GM21723 (cell line): Measurements from ENCODE around the gene ANKAR.
A peak's percentile ranks its signal among the peaks of the same experiment; 100 is the strongest.
"Not testable (repeated sequence)": the region's sequence is repeated elsewhere in the genome, so short reads cannot be mapped to it uniquely, and the experiment has no call there.

Experiments
- ATAC-seq: cut with Tn5 transposase; IDR thresholded peaks from one replicate; pipeline ENCODE4 v1.9.1; 2021; ENCODE audit warnings: mild to moderate bottlenecking, moderate library complexity; ENCODE audit not compliant: unreplicated experiment

Gene ANKAR, protein sequence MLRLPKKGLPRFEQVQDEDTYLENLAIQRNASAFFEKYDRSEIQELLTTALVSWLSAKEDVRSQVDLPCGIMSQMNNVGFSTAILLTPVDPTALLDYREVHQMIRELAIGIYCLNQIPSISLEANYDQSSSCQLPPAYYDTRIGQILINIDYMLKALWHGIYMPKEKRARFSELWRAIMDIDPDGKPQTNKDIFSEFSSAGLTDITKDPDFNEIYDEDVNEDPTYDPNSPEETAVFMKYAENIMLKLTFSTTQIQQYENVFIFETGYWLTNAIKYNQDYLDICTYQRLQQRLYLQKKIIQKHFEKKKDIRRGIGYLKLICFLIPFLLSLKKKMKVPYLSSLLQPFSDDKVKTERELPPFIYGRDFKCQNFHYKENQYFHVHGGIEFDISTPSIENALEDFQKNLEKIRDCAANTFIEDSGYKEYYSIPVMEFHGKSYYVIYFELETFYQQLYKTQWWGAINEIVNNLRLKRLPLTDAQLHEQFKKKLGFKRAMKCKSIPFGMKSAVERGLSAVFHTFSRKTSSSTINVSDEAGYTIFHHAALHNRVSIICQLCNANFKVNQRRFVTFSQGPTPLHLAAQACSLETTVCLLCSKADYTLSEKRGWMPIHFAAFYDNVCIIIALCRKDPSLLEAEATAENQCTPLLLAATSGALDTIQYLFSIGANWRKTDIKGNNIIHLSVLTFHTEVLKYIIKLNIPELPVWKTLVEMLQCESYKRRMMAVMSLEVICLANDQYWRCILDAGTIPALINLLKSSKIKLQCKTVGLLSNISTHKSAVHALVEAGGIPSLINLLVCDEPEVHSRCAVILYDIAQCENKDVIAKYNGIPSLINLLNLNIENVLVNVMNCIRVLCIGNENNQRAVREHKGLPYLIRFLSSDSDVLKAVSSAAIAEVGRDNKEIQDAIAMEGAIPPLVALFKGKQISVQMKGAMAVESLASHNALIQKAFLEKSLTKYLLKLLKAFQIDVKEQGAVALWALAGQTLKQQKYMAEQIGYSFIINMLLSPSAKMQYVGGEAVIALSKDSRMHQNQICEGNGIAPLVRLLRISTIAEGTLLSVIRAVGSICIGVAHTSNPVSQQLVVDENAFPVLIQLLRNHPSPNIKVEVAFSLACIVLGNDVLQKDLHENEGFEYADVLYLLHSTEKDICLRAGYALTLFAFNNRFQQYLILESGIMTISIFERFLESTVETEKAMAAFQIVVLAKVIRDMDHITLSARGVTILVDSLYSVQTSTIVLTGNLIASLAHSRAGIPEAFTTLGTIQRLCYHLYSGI (N-terminal part only)

DNA sequence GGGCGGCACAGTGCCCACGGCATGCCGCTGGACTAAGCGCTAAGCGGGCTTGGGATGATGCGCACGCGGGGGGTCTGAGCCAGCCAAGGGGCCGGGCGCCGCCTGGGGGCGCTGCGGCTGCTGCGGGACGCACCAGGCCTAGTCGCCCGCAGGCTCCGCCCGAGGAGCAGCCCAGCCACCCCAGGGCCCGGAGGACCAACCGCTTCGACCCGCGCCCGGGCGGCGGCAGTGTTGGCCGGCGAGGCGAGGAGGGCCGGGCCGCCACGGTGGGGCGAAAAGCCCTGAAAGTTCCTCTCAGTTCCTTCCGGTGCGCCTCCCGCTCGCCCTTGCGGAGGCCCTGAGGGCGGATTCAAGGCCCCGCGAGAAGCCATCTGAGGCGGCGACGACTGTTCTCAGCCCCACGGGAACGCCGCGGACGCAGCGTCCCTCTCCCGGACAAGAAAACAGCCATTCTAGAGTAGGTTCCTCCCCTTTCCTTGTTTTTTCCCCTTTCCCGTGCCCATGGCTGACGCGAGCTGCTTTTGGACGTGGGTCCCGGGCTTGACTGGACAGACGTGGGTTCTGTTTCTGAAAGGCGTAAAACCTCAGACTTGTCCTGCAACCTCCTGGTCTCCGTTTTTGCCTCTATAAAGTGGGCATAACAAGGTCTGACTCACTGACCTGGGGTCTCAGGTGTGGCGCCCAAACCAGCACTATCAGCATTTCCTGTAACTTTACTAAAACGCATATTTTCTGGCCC lies at the start of gene ANKAR:
ANKAR (plus strand) TSS at position 297 of the 739 bp plus-strand sequence. CDS start 1,821 bp downstream, outside the sequence.
- peak; percentile 94 for ATAC-seq

DNA sequence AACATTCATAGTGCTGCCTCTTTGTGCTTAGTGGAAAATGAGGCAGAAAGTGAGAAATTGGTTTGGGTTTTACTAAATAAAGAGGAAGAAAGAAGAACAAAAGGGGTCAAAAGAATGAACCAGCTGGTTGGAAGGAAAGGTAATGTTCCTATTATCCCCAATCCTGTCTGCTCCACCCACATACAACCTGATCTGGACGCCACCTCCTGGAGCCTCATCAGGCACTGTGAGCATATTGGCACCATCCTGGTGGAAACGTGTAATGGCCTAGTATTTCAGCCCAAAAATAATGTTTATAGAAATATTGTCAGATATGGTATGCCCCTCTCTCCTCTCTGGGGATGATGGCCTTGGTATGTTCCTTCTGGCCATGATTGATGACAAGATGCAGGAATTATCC lies 48.8 kb upstream of the ANKAR start:
- no peak for ATAC-seq

DNA sequence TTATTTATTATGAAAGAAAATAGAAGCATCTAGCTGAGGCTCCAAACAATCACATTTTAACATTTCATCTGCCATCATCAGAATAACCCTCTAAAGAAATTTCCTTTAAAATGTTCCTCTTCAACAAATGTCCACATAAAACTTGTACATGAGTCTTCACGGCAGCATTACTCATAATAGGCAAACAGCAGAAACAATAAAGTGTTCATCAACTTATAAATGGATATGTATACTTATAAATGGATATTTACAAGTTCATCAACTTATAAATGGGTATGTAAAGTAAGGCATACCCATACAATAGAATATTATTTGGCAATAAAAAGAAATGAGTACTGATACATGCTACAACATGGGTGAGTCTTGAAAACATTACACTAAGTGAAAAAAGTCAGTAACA lies 46.7 kb upstream of the ANKAR start:
- no peak for ATAC-seq

DNA sequence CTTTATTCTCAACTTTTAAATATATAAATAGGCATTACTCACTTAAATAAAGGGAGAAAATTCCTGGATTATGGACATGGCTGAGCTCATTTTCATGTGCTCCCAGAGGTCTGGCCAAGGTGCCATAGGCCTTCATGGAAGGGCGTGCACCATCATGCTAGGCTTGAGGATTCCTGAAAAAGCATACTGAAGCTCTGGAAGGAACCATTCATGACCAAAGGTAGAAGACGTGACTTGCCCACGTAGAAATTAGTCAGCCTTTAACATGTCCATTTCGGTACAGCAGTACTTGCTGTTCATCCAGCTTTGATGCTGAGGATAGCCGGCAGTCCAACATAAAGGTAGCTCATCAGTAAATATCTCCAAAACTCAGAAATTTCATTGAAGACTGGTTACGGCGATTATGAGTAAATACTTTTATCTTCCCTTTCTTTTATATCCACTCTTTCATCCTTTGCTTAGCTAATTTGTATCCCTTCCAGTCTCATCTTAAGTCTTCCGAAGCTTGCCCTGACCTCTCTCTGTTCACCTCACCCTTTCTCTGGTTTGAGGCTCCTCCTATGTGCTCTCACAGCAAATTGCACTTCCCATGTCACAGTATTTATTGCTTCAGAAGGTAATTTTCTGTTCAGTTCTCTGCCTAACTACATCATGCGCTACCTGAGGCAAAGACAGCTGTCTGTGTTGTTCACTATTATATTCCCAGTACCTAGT lies 45.5 kb upstream of the ANKAR start:
- no peak for ATAC-seq

DNA sequence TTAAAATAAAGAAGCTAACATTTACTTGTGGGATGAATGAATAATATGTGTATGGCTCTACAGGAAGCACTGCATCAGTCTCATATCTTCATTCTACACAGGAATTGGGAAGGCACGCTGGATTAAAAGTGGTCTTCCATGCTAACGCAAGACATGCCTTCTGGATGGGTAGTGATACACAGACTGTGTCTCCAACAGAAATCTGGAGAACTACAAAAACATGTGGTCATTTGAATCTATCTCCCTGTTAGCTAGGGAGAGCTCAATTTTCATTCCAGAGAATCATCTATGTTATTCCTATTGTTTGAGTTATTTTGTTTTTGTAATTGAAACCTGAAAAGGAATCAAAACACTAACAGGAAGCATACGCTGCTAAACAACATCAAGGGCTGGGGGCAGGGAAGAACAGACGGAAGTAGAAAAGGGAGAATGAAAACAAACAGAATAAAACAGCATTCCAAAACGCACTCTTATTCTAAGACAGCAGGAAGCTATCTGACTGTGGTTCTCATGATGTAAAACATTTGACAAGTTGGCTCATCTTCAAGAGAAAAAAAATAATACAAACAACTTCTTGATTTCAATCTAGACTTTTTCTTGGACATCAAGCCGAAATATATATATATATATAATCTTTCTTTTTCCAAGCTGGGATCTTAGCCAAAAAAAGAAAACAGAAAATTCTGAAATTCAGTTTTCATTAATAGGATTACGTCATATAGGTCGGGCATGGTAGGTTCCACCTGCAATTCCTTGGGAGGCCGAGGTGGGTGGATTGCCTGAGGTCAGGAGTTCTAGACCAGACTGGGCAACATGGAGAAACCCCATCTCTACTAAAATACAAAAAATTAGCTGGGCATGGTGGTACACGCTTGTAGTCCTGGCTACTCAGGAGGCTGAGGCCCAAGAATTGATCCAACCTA lies 44.7 kb upstream of the ANKAR start:
- no peak for ATAC-seq

DNA sequence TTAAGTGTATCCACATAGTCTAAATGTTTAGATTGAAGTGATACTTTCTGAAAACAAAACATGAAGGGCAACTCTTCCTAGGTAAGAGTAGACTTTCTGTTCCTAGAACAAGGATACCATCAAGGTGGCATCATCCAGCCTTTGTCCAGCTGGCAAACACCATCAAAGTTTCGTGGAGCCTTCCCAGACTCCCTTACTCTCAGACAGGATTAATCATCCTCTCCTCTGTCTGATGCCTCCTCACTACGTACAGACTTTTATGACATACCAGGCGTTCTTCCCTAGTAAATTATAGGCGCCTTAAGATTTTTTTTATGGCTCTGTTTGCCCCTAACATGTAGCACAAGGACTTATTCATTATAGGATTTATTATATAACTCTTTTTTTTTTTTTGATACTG lies 42.6 kb upstream of the ANKAR start:
- no peak for ATAC-seq

DNA sequence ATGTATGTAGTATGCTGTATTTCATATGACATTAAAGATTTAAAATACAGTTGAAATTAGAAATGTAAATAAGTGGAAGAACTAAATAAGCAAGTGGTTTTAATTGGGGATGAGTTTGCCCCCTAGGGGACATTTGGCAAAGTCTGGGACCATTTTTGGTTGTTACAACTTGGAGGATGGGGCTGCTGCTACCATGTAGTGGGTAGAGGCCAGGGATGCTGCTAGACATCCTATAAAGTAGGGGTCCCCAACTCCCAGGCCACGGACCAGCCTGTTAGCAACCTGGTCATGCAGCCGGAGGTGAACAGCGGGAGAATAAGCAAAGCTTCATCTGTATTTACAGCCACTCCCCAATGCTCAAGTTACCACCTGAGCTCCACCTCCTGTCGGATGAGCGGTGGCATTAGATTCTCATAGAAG lies 41.1 kb upstream of the ANKAR start:
- no peak for ATAC-seq

DNA sequence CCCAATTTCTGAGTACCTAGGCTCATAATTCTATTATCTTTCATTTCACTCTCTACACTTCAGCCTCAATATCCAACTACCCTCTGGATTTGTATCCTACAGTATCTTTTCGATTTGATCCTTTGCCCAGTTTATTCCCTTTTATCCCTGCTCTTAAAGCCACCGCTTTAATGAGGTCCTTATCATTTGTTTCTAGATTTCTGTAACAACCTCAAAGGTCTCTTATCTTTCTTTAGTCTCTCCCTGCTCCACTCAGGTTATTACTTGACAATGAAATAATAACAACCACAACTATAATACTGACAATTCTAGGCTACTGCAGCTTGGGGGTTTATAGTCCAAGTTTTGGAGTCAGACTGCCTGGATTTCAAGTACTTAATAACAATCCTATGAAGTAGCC lies 39.1 kb upstream of the ANKAR start:
- ATAC-seq: no peak

DNA sequence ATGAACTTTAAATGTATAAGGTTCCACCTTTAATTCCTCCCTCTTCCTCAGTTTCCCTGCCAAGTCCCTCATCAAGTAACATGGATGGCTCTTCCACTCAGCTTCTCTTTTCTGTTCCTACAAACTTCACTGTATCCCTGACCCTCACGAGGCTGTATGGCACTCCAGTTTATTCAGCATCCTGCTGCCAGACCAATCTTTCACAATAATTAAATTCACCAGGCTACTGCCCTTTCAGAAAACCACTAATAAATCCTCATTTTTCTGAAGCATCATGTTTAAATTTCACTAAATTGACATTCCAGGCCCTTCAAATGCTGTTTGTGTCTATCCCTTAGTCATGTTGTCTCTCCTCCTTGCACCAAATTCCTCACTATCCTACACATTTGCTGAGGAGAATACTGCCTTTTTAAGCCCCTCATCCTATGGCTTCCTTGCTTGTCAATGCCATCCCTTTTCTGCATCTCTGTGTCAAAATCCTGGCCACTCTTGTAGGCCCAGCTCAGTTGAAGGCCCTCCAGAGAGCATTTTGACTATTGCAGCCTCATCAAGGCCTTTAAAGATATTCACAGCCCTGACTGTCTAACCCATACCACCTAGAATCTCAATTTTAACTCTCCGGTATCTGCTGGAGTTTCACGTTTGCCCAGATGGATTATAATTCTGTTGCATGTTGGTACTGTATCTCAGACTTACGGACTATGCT lies 36.0 kb upstream of the ANKAR start:
- no peak for ATAC-seq

DNA sequence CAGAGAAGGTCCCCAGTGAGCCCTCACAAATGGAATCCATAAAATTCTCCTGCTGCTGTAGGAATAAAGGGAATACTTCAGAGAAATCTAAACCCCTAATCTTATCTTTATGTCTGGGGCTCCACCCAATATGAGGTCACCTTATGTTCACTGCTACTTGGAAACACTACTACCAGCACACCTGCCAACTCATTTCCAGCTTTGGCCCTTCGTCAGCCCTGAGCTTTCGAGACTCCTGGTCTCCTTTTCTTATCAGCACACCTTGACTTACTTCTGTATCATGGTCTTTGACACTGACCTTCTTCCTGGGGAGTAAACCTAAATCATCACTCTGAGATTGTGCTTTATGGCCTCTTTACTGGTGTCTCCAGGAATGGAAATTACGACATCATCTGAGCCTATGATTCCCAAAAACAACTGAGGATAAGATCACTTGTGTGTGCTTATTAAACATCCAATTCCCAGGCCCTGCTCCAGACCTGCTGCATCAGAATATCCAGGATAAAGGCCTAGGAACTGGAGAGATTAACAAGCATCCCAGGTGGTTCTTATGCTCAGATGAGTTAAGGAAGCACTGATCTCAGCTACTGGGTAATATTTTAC lies 35.4 kb upstream of the ANKAR start:
- no peak for ATAC-seq

DNA sequence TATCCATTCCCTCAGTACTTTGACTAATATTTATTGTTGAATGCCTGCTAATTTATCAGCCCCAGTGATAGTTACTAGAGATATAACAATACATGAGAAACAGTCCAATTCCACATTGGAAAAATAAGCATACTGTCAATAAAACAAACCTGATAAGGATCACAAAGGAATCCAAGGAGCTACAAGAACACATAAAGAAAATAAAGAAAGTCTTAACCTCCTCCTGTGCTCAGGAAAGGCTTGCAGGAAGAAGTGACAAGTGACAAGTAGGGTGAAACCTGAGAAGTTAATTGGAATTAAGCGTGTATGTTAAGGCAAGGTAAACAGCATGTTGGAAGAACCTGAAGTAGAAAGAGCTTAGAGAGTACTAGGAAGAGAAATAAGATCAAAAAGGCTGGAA lies 33.5 kb upstream of the ANKAR start:
- ATAC-seq: no peak

DNA sequence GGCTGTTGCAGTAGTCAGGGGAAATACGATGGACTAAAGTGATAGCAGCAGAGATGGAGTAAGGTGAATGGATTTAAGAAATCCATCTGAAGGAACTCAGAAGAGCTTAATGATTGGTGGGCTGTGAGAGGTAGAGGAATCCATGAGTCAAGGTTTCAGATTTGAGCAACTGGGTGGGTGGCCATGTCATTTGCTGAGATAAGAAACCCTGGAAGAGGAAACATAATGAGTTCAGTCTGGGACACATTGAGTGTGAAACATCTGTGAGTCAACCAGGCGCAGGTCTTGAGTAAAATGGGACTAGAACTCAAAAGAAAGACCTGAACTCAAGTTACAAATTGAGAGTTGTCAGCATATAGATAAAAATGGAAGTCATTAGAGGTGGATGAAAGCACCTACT lies 32.9 kb upstream of the ANKAR start:
- ATAC-seq: no peak

DNA sequence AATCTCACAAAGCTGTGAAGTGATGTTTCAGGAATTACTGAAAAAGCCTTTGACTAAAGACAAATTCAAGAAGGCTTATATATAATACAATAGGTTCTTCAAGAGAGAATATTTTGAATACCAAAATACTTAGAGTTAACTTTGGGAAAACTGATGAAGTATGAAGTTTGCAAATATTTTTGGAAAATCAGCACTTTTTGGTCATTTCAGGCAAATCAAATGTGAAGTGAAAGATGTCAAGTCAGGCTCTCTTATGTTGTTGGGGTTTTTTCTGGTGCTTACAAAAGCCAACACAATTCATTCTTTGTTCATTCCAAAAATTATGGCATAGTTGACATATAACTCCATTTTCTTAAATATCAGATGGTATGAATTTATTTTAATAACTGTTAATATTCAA lies 27.9 kb upstream of the ANKAR start:
- ATAC-seq: no peak

DNA sequence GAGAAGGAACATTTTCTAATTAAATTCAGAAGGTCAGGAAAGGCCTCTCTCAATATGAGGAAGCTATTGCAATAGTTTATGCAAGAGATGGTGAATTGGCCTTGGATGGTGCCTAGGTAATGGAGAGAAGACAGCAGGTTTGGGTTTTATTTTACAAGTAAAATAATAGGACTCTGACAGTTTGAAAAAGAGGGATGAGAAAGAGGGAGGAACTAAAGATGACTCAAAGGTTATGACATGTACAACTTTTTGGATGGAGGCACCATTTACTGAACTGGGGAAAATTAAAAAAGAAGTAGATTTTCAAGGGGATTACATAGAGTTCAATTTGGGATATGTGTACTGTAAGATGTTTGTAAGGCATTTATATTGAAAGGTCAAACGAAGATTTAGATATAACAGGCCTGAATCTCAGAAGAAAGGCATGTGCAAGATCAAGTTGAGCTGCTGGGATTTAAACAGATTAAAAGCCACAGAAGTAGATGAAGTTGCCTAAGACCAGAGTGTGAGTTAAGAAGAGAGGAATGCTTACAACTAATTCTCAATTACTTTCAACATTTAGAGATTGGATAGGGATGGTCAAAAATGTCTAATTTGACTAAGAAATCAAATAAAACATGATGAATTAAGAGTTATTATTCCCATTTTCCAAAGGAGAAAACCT lies 25.5 kb upstream of the ANKAR start:
- no peak for ATAC-seq

DNA sequence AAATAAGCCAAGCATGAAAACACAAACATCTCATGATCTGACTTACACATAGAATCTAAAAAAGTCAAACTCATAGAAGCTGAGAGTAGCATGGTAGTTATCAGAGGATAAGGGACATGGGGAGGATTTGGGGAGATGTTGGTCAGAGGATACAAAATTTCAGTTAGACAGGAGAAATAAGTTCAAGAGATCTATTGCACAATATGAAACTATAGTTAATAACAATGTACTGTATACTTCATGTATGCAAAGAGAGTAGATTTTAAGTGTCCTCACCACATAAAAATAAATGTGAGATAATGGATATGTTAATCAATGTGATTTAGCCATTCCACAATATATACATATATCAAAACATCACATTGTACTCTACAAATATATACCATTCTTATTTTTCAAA lies 23.2 kb upstream of the ANKAR start:
- no peak for ATAC-seq

DNA sequence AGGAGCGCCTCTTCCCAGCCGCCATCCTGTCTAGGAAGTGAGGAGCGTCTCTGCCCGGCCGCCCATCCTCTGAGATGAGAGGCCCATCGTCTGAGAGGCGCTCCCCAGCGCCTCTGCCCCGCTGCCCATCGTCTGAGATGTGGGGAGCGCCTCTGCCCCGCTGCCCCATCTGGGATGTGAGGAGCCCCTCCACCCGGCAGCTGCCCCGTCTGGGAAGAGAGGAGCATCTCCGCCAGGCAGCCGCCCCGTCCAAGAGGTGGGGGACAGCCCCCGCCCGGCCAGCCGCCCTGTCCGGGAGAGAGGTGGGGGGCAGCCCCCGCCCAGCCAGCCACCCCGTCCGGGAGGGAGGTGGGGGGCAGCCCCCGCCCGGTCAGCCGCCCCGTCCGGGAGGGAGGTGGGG lies 21.0 kb upstream of the ANKAR start:
- ATAC-seq: not testable (repeated sequence)

DNA sequence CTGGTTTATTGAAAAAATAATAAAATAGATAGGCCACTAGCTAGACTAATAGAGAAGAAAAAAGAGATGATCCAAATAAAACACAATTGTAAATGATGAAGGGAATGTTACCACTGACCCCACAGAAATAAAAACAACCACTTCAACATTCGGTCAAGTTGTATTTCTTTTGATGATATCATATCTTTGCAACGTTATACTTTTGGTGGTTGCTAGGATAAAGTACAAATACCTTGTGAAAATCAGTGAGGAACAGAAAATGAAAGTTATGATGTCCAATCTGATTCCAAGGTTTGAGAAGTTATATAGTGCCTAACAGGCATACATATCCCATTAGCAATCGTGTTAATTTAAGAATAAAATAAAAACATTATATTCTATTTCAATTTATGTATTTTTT lies 19.8 kb upstream of the ANKAR start:
- no peak for ATAC-seq
